GM18508 (cell line): ENCODE data around the gene RAMP1.

Experiments
- ATAC-seq: cut with Tn5 transposase; IDR thresholded peaks from one replicate; pipeline ENCODE4 v1.9.1; 2021; ENCODE audit warnings: moderate number of reproducible peaks; ENCODE audit not compliant: insufficient read depth, unreplicated experiment

The RAMP1 gene

DNA sequence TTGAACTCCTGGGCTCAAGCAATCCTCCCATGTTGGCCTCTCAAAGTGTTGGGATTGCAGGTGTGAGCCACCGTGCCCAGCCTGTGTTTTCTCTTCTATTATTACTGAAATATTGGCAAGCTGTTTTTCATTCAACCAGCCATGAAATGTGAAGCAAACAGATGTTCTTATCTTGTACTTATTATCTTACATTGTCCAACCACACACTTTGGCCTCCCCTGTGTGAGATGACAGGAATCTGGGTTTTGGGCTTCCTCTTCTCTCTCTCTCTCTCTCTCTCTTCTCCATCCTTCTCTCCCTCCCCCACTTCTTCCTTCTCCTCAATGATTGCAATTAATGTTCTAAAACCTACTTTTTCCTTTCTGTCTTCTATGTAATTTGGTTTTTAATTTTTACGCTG is 33.1 kb downstream of the RAMP1 start:
- ATAC-seq, result no peak

DNA sequence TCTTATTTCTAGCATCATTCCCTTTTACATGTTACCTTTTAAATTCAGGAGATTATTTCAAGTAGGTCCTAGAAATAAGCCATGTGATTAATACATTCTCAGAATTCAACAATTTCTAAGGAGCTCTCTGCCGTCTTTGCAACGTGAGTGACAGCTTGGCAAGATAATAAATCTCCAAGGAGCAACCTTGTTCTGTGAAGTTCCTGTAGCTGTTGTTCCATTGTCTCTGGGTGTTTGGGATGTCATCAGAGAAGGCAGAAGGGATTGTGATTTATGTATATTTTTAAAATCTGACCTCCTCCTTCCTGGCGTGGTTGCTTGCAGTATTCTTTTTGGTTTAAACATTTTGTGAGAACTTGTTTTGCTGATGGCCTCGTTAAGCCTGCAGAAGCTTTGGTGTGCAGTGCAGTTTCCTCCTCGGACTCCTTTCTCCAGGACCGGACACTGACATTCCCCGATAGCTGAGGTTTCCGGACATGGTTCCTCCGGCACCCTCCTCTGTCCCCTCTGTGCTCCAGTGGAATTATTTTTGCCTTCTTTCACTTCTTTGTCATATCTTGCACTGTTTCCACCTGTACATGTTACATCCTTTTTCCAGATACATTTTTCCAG is 33.7 kb downstream of the RAMP1 start:
- no peak for ATAC-seq

DNA sequence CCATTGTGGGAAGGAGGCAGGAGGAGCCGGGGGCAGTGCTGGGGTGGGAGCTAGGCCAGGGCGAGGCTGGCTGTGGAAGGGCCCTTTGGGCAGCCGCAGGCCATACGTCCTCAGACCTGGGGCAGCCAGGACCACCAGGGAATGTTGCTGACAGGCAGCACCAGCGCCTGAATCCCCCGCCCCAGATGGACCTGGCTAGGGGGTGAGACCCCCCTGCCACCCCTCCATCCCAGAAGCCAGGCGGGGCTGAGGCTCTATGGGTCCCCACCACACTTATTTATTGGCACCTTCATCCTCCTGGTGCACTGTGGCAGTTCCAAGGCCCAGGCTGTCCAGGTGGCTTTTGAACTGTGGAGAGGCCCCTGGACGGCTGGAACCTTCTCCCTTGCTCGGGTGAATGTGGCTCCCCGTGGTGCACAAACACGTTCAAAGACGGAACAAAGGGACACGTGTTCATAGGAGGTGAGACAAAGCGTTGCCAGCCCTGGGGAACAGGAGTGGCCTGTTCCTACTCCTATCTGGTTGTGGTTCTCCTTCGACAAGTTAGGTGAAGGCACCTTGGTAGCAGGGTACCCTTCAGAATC is 35.1 kb downstream of the RAMP1 start:
- ATAC-seq, result no peak

DNA sequence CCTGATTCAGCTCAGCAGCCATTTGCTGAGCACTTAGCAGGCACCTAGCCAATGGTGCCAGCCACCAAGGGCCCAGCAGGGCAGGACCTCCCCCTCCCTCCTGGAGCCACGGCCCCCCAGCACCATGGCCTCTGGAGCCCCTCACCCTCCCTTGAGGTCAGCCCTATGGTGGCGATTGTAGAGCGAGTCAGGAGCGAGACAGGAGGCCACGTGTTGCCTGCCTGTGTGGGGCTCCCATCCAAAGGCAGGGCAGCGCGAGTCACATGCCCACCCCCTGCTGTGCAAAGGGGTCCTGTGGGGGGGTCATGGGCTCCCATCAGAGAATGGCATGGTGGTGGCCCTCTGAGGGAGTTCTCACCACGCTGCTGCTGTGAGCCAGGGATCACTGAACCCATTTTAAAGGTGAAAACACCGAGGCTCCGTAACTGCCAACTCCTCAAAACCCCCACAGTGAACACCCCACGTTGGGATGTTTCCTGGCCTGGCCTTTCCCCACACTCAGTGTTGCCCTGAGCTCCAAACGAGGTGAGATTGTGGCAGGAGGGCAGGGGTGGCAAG is 35.6 kb downstream of the RAMP1 start:
- ATAC-seq, result no peak

DNA sequence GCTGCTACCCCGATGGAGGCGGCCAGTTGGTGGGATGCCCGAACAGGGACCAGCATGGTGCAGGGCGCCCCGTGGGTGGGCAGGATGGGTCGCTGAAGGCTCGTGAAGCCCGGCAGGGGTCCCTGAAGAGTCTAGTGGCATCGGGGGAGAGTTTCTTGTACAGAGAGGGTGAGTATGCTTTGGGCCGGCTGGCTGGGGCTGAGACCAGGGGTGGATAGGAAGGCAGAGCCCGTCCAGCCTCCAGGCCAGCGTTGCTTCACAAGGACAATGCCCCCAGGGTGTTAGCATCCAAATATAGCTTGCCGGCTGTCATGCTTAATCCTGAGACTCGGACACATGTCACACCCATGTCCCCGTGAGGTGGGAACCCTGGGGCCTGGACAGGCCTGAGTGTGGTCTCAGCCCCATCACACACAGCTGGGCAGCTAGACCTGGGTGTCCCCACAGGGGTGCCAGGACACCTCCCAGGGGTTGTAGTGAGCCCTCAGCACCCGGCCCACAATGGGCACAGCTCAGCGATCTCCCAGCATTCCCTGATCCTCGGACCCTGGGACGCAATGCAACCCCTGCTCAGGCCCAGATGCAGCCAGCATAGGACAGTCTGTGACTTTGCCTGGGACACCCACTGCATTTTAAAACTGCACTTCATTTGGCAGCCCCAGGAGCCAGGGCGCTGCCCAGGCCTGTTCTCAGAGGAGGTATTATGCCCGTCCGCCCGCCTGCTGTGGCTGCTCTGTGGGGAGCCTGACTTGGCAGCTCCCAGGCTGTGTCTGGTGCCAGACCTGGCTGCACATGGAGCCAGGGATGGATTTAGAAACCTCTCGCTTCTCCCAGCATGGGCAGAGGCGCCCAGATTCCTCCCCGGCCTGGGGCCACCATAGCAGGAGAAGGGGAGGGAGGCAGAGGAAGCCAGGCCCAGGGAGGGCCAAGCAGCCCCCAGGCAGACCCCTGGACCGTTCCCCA is 36.4 kb downstream of the RAMP1 start:
- ATAC-seq, result no peak

DNA sequence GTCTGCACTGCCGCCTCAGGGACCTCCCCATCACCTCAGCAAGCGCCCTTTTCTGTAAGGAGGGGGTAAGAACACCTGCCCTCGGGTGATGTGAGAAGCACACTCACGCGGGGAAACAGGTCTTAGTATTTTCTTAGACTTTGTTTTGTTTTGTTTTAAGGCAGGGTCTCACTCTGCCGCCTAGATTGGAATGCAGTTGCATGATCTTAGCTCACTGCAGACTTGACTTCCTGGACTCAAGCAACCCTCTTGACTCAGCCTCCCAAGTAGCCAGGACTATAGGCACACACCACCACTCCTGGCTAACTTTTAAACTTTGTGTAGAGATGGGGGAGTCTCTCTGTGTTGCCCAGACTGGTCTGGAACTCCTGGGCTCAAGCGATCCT is 37.1 kb downstream of the RAMP1 start:
- no peak for ATAC-seq

DNA sequence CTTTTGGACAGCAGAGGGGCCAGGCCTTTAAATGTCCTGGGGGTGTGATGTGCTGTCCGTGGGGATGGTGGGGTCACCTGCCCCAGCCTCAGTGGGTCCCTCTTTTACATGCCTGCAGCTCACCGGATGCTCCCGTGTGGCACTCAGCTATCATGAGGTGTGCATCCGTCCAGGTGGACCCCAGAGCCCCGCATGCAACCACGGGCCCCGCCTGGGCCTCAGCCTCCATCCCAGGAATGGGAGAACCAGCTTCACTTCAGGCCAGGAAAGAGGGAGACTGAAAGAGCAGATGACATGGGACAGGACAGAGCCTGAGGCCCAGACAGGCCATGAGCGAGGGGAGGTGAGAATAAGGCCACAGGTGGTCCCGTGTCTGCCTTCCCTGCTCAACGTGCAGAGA is 37.5 kb downstream of the RAMP1 start:
- ATAC-seq, result no peak

DNA sequence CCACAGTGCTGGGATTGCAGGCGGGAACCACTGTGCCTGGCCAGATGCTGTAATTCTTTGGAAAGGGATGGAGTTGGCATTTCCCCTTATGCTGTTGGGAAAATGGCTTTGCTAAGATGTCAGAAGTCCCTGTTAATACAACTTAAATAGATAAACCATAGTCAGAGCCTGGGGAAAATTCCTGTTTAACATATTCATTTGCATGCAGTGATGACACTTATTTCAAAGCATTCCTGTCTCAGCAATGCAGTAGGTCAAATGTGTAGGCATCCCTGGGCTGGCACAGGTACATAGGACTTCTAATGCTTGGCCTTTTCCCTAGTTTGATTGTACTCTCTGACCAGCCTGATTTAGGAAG is 38.6 kb downstream of the RAMP1 start:
- no peak for ATAC-seq

DNA sequence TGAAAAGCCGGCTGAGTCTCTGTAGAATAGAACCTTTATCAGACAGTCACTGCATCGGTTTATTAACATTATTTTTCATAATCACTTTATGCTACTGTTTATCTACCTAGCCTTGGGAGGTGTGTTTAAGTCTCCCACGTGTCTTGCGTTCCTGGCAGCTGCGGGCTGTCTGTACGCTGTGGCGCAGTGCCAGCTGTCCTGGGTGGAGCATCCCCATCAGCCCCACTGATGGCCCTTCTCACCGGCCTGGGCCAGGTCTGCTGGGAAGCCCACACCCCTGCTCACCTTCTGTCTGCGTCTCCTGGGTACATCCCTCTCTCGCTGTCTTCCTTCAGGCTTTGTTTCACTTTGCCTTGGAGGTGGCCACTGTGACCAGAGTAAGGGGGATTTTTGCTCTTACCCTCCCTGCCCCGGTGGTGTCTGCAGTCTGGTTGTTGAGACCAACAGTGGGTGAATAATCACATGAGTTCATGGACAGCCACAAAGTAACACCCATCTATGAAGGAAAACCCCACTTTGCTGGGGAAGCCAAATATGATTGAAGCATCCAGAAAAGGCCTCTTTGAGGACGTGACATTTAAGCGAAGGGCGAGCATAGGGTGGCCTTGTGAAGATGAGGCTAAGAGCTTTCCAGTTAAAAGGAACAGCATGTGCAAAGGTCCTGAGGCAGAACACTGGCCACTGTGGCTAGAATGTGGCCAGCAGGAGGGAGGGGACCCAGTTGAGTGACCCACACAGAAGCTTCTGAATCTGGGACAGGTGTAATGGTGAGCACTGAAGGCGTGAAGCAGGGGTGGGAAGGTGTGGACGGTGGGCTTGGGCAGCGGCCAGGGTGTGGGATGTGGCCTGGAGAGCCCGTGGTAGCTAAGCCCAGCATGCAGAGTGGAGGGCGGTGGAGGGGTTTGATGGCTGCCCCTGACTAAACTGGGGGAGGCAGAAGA is 41.7 kb downstream of the RAMP1 start:
- ATAC-seq, result no peak

DNA sequence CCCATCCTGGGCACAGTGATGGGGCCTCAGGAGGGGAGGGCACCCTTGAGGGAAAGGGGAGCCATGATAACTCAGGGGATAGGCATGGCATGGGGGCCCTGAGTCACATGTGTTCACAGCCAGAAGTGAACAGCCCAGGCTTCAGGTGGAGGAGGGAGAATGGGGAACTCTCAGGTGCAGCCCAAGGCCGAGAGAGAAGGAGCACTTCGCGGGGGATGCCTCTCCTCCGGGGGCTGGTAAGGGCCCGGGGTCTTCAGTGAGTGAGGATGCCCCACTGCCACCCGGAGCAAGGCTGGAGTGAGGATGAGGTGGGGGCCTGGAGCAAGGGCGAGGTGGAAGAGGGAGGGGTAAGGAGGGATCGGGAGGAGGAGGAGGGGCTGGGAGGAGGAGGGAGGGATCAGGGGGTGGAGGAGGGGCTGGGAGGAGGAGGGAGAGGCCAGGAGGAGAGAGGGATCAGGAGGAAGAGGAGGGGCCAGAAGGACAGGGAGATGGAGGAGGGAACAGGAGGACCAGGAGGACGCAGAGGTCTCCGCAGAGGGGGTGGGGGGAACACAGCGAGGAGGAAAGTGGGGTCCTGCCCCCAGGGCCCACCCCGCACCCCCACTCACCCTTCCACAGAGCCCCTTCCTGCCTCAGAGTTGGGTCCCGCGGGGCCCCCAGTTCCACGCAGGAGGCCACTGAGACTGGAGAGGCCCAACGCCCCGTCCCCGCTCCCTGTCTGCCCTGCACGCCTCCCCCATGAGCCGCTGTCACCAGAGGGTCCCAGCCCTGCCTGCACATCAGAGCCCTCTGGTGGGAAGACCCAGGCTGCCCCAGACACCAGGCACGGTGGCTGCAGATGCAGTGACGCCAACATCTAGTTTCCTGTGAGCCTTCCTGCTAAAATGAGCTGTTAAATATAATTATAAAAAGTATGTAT is 42.8 kb downstream of the RAMP1 start:
- no peak for ATAC-seq

DNA sequence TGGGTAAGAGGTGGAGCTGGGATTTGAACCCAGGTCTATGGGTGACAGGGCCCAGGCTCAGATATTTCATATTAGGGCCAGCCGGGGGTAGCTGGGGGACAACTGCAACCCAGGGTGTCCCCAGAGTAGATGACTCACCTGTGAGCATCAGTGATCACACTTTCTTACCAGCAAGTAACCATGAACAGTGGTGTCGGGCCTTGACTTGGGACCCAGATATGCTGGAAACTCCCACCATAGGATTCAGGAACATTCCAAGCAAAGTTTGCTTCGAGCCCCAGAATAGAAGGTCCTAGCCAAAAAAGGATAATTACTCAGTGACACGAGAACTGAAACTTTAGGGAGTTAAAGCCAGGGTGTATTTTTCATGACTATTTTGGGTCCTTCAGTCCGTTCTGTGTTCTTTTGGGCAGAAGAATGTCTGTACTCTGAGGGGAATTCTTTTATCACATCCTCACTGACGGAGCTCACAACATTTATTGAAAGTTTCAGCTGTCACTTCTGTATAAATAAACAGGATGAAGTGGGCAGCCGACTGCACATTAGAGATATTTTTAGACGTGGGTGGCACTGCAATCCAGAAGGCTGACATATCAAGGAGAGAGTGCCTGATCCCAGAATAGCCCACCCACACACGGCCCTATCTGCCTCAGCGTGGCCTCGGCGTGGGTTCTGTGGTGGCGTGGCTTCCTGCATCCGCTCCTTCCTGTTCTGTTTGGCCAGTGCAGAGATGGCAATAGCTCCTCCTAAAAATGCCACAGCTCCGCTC is 45.6 kb downstream of the RAMP1 start:
- no peak for ATAC-seq

DNA sequence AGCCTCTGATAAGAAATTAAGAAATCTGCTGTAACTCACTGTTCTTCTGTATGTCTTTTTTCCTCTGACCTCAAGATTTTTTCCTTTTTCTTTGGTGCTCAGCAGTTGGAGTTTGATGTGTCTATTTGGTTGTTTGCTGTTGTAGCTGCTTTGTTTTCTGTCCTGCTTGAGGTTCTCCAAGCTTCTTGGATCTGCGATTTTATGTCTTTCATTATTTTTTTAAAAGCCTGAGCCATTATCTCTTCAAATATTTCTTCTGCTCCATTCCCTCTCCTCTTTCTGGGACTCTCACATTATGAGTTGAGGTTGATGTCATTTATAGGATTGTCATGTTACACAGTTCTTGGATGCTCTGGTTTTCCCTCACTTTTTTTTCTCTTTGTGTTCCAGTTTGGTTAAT is 47.7 kb downstream of the RAMP1 start:
- no peak for ATAC-seq

DNA sequence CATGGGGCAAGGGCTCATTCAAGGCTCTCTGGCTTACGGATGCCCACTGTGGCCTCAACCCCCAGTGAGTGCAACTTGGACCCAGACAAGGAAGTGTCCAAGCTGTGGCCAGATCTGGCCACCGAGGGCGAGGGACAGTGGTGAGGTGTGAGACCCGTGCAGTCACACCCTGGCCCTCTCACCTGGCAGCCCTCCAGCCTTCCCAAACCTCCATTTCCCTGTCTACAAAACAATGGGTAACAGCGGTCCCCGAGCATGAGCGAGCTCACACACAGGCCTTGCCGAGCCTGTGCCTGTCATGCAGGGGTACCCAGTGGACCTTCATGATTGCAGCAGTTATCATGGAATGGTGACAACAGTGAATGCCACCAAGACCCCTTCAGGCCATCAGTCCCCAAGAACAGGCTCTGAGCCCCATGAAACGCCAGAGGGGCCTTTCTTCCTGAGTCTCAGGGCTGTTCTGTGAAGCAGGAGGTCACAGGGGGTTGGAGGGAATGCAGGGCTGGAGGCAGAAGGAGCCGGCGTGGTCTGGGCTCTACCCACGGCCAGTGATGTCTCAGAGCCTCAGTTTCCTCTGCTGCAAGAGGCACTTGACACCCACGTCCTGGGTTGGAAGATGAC is 49.8 kb downstream of the RAMP1 start:
- no peak for ATAC-seq

DNA sequence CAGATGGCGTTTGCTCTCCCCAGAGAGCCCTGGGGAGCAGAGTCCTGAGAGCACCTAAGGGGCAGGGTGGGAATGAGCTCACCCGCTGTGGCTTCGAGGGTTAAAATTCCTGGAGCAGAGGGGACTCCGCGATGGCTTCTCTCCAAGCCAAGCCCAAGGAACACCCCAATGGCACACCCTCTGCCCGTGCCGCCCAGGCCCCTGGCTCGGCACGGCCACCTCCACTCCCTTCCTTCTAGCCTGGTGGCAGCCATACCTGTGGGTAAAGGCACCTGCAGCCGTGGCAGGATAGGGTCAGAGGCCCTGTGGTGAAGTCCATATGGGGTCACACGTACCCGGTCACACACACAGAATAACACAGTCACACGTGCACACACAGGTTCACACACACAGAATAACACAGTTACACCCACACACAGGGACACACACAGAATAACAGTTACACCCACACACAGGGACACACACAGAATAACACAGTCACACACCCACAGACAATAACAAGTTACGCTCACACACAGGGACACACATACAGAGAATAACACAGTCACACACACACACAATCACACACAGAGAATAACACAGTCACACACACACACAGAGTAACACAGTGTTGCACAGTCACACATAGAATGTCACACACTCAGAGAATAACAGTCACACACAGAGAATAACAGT is 50.5 kb downstream of the RAMP1 start:
- ATAC-seq, result no peak

DNA sequence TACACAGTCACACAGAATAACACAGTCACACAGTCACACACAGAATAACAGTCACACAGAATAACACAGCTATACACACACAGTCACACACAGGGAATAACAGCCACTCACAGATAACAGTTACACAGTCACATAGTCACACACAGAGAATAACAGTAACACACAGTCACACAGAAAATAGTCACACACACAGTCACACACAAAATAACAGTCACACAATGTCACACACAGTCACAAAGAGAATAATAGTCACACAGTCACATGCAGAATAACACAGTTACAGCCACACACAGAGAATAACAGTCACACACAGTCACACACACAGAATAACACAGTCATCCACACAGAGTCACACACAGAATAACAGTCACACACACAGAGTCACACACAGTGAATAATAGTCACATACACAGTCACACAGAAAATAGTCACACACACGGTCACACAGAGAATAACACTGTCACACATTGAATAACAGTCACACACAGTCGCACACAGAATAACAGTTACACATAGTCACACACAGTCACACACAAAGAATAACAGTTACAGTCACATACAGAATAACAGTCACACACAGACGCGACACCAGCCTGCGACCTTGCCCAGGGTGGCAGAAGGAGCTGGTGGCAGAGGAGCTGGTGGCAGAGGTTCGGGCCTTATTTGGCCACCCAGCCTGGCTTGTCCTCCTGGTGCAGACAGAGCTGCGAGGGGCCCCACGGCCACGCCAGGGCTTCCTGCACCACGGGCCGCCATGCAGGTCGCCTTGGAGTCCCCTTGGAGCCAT is 51.3 kb downstream of the RAMP1 start:
- no peak for ATAC-seq

DNA sequence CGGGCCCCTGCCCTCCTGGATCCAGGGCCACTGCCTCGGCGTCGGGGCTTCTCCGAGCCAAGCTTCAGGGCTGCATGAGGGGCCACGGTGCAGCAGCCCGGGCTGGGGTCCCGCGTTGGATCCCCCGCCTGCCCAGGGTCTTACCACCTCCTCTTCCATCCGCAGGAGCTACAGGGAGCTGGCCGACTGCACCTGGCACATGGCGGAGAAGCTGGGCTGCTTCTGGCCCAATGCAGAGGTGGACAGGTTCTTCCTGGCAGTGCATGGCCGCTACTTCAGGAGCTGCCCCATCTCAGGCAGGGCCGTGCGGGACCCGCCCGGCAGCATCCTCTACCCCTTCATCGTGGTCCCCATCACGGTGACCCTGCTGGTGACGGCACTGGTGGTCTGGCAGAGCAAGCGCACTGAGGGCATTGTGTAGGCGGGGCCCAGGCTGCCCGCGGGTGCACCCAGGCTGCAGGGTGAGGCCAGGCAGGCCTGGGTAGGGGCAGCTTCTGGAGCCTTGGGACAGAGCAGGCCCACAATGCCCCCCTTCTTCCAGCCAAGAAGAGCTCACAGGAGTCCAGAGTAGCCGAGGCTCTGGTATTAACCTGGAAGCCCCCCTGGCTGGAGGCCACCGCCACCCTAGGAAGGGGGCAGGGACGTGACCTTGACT is 52.1 kb downstream of the RAMP1 start:
- no peak for ATAC-seq
